Fibroblast of mammary gland (primary cell): Measurements from ENCODE around the gene DUSP11.
A peak's percentile ranks its signal among the peaks of the same experiment; 100 is the strongest.
"Not testable (repeated sequence)": the region's sequence is repeated elsewhere in the genome, so short reads cannot be mapped to it uniquely, and the experiment has no call there.

Experiments used
- DNase-seq: peaks from one replicate; pipeline ENCODE4 v3.0.0-alpha.2; 2010; ENCODE audit warnings: low read depth
- H3K4me3 ChIP-seq: 2 replicates; pipeline ENCODE4 v1.5.1; 2011; ENCODE audit warnings: low read depth, mild to moderate bottlenecking, low read length, moderate library complexity; ENCODE audit not compliant: control insufficient read depth
- CTCF ChIP-seq: conservative IDR thresholded peaks from 2 replicates; pipeline ENCODE4 v1.5.1; 2011; ENCODE audit warnings: low read depth, low read length, inconsistent platforms; ENCODE audit not compliant: control insufficient read depth, insufficient read depth

Gene DUSP11

GRCh38 chr2:73736855-73737779, 42.8 kb downstream of the DUSP11 start, which contains the start of gene TPRKB:
TSS of gene TPRKB (minus strand) at chr2:73737345. CDS start at chr2:73734569, 2,776 bp downstream.
- DNase-seq, result peak; percentile 97

GRCh38 chr2:73736378-73736777, 43.5 kb downstream of the DUSP11 start:
- no peak for TF ChIP-seq CTCF
- no peak for DNase-seq
- peak overlapping the region; percentile 95 for H3K4me3 ChIP-seq

More at GRCh38 chr2:73736855-73737779, 42.8 kb downstream of the DUSP11 start, which contains the start of gene TPRKB:
- TF ChIP-seq CTCF, result no peak
- H3K4me3 ChIP-seq, result peak within 1 kb of the TSS; percentile 95

- no peak overlapping the region for H3K4me3 ChIP-seq
- TF ChIP-seq CTCF, result no peak
- no peak for DNase-seq
These were observed 49.1 kb downstream of the DUSP11 start for GRCh38 chr2:73730810-73731209.

GRCh38 chr2:73728711-73729110, 51.2 kb downstream of the DUSP11 start:
- no peak for DNase-seq
- TF ChIP-seq CTCF, result no peak
- H3K4me3 ChIP-seq, result no peak overlapping the region

- DNase-seq, result no peak
- TF ChIP-seq CTCF, result no peak
- H3K4me3 ChIP-seq, result no peak overlapping the region
These were observed 51.9 kb downstream of the DUSP11 start for GRCh38 chr2:73728043-73728442.

GRCh38 chr2:73726657-73727056, 53.2 kb downstream of the DUSP11 start:
- H3K4me3 ChIP-seq, DNase-seq: not testable (repeated sequence)

- no peak overlapping the region for H3K4me3 ChIP-seq
- no peak for TF ChIP-seq CTCF
- DNase-seq, result no peak
These were observed 60.9 kb downstream of the DUSP11 start for GRCh38 chr2:73718851-73719621.
